ENCODE results near the gene DNAJB7.

DNA sequence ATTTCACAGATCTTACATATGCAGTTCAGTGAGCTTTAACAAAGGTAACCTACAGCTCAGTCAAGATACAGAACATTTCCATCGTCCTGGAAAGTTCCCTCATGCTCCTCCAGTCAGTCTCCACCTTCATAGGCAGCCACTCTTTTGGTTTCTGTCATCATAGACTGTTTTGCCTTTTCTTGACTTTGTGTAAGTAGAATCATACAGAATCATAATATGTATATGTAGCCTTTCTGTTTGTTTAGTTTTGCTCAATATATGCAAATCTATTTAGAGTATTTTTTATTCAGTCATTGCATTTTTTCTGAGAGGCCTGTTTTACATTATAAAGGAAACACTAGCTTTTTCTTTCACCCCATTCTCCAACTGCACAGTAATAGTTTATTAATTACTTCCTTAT lies 15.0 kb upstream of the DNAJB7 start:
- TF ChIP-seq, protein P1, sequence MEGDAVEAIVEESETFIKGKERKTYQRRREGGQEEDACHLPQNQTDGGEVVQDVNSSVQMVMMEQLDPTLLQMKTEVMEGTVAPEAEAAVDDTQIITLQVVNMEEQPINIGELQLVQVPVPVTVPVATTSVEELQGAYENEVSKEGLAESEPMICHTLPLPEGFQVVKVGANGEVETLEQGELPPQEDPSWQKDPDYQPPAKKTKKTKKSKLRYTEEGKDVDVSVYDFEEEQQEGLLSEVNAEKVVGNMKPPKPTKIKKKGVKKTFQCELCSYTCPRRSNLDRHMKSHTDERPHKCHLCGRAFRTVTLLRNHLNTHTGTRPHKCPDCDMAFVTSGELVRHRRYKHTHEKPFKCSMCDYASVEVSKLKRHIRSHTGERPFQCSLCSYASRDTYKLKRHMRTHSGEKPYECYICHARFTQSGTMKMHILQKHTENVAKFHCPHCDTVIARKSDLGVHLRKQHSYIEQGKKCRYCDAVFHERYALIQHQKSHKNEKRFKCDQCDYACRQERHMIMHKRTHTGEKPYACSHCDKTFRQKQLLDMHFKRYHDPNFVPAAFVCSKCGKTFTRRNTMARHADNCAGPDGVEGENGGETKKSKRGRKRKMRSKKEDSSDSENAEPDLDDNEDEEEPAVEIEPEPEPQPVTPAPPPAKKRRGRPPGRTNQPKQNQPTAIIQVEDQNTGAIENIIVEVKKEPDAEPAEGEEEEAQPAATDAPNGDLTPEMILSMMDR (IDR thresholded peaks at IDR 0.05; ENCODE audit: insufficient read depth, low read depth, low read length): no peak
- TF ChIP-seq EZH2 (IDR thresholded peaks at IDR 0.05; ENCODE audit: insufficient read depth, low read length): no peak
